Activated T-cell treated with anti-CD3 and anti-CD28 coated beads for 48 hours (primary cell): ENCODE measurements around the gene DDAH2.
A peak's percentile ranks its signal among the peaks of the same experiment; 100 is the strongest.

Source experiments
- DNase-seq: peaks from one replicate; pipeline ENCODE4 v3.0.0-alpha.2; 2020; ENCODE audit warnings: low read depth

Gene DDAH2

DNA sequence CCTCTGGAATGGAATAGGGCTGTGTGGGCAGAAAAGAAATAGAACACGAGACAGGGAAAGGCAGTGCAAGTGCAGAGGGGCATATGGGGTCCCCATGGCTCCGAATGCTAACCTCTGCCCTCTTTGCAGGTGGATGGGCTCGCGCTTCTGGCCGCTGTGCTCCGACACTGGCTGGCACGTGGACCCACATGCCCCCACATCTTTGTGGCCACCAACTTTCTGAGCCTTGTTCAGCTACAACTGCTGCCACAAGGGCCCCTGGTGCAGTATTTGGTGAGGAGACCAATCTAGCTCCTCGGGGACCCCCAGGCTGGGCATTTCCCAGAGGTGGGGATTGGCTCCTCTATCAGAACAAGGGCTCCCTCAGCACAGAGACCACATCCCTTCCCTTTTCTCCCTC is 32.2 kb upstream of the DDAH2 start:
- no peak for DNase-seq

DNA sequence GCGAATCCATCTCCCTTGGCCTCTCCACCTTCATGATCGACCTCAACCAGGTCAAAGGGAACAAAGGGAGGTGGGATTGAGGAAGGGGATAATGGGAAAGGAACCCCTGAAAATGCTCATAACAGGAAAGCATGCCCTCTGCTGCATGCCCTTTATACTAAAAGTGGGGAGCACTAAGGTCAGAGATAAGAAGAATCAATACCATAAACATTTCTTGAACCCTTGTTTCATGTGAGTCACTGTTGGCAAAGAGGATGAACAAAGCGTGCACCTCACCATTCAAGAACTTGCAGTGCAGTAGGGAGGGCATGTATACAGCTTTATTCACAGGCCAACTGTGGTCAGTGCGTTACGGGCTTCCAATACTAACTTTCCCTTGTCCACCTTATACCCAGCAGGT is 31.7 kb upstream of the DDAH2 start:
- no peak for DNase-seq

DNA sequence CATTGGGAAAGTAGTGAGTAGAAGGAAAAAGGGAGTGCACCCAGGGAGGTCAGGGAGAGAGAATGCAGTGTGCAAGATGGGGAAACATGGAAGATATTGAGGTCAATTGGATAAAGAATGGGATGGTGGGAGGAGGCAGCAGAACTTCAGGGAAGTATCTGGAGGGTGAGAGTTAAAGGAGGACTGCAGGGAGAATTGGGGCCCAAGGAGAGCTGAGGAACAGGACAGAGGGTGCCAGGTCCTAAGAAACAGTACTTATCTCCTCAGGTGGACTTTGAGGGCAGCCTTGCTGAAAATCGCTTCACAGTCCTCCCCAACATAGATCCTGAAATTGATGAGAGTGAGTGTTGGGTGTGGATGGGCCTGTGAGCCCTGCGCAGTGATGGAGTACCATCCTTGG is 29.2 kb upstream of the DDAH2 start:
- DNase-seq: no peak

- DNase-seq: no peak
These were observed 23.7 kb upstream of the DDAH2 start for GRCh38 chr6:31752739-31753319.

- no peak for DNase-seq
These were observed 21.4 kb upstream of the DDAH2 start for GRCh38 chr6:31750411-31751022.

- no peak for DNase-seq
These were observed 20.4 kb upstream of the DDAH2 start for GRCh38 chr6:31749301-31750036.

DNA sequence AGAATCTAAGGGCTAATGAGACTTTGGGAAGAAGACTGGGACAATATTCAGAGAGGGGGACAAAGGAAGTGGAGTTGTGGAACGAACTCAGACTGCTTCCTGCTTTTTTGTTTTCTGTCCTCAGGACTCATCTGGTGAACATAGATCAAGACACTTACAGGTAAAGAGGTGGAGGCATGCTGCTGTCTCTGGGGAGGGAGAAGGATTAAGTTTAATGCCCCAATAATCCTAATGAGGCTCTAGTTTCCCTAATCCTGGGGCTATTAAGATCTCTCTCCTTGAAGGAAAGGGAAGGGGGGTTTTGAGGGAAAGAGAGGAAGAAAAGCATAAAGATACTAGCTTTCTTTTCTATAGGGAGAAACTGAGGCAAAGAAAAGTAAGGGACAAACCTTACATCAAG is 15.3 kb upstream of the DDAH2 start:
- no peak for DNase-seq

DNA sequence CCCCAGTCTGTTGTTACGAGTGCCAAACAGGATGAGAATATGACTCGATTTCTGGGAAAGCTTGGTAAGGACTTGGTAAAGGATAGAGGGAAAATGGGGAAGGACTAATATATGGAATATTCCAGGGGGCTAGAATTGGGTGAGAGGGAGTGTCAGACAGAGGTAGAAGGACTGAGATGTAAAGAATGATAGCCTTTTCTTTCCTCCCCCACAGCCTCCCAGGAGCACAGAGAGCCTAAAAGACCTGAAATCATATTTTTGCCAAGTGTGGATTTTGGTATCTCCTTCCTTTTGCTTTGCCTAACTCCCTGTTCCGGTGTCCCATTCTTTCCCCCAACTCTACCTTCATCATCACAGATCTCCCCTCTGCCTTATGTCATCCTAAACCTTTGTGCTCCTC is 13.8 kb upstream of the DDAH2 start:
- DNase-seq: no peak

GRCh38 chr6:31741815-31742214 is 12.7 kb upstream of the DDAH2 start:
- no peak for DNase-seq

- DNase-seq: no peak
These were observed 11.5 kb upstream of the DDAH2 start for GRCh38 chr6:31740397-31741223.

DNA sequence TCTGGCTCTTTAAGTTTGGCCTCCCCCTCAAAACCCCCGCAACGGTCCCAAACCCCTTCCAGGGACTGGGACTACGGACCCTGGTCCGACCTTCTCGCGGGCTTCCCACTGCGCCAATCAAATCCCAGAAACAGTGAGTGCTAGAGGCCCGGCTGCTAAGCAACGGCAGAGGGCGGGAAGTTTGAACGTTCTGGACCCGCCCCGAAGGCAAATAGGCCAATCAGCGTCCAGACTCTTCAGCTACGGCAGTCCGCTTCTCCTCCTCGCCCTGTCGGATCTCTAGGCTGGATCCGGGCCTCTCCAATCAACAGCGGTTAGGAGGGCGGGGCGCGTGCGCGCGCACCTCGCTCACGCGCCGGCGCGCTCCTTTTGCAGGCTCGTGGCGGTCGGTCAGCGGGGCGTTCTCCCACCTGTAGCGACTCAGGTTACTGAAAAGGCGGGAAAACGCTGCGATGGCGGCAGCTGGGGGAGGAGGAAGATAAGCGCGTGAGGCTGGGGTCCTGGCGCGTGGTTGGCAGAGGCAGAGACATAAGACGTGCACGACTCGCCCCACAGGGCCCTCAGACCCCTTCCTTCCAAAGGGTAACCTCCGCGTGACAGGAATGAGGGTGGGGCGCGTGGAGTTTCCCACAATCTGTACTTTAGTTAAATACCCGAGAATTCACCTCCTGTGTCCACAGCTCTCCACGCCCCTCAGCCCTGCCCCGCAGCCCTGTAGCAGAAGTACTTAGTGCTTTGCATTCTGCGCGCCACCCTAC is 10.7 kb upstream of the DDAH2 start, which contains the start of gene MSH5:
Gene MSH5, plus strand, starts transcription at position 367 of the 758 bp plus-strand sequence. CDS start 462 bp downstream, outside the sequence.
- peak; percentile 97 for DNase-seq

- DNase-seq: peak; percentile 50
These were observed 9.2 kb upstream of the DDAH2 start for GRCh38 chr6:31737991-31738979.

- no peak for DNase-seq
These were observed 8.4 kb upstream of the DDAH2 start for GRCh38 chr6:31737315-31737990.

- no peak for DNase-seq
These were observed 7.7 kb upstream of the DDAH2 start for GRCh38 chr6:31736768-31737314.

GRCh38 chr6:31736021-31736767 is 7.1 kb upstream of the DDAH2 start, which contains the start of gene CLIC1:
TSS of gene CLIC1 (minus strand) at chr6:31736530. CDS start at chr6:31736300, 230 bp downstream.
- DNase-seq: peak; percentile 78

DNA sequence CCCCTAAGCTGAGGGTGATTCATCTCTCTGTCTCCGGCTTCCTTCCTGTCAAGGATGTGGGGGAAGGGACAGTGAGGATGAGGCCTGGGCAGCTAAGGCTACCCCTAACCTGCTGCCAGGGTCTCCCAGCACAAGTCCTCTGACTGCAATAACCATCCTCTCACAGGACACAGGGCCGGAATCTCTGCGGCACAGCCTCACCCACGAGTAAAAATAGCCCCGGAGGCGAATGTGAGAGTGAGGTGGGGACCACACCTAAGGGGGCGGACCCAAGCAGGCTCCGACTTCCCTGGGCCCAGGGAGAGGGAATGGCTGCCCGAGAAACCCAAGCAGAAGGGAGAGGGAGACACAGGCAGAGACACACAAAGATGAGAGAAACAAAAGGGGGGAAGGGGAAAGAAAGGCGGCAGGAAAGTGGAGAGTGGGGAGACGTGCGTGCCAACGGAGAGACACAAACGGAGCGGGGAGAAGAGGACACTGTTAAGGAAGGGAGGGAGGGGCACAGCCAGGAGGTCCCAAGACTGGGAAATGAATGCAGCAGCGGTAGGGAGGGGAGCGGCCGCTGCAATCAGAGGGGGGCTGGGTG is 5.8 kb upstream of the DDAH2 start:
- DNase-seq: no peak

DNA sequence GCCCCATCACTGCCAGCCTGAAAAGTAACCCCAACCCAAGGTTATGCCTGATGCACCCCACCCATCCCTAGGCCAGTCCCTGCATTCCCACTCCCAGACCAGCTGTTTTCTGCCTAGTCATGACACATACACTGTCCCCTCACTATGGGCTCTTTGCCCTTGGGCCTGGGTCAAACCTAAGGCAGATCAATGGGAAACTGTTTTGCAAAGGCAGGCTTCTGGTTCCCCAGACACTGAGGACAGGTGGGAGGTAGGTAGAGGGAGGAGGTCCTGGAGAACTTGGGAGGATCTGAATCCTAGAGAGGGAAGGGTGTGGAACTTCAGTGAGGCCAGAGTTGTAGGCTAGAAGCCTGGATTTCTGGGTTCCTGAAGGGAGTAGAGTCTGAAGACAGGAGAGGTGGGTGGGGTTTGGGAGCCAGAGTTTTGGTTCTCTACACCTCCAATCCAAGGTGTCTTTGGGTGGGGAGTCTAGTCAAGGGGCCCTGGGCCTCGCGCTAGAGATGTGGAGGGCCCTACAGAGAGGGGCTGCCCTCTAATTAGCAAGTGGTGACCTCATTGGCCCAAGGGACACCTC is 5.2 kb upstream of the DDAH2 start:
- DNase-seq: no peak

DNA sequence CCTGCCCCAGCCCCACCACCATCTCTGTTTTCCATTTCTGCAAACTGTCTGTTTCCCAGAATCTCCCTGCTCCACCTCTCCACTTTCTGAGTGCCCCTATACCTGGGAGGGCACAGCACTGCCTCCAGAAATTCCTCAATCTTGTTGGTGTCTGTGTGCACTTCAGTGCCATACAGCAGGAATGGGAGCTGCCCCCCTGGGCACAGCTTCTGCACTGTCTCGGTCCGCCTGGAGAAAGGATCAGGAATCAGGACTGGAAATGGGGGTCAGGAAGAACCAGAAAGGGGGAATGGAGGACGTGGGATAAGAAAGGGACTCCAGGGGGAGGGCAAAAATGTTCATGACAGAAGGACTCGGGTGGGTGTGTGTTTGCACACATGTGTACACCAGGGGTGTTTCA is 4.6 kb upstream of the DDAH2 start:
- DNase-seq: no peak
